Fibroblast of mammary gland (primary cell): ENCODE results near the gene RNF4.
A peak's percentile ranks its signal among the peaks of the same experiment; 100 is the strongest.

Experiments used
- DNase-seq: peaks from one replicate; pipeline ENCODE4 v3.0.0-alpha.2; 2010; ENCODE audit warnings: low read depth
- H3K4me3 ChIP-seq: 2 replicates; pipeline ENCODE4 v1.5.1; 2011; ENCODE audit warnings: low read depth, mild to moderate bottlenecking, low read length, moderate library complexity; ENCODE audit not compliant: control insufficient read depth
- TF ChIP-seq, protein P1 (sequence below): conservative IDR thresholded peaks from 2 replicates; pipeline ENCODE4 v1.5.1; 2011; ENCODE audit warnings: low read depth, low read length, inconsistent platforms; ENCODE audit not compliant: control insufficient read depth, insufficient read depth

RNF4 gene

DNA sequence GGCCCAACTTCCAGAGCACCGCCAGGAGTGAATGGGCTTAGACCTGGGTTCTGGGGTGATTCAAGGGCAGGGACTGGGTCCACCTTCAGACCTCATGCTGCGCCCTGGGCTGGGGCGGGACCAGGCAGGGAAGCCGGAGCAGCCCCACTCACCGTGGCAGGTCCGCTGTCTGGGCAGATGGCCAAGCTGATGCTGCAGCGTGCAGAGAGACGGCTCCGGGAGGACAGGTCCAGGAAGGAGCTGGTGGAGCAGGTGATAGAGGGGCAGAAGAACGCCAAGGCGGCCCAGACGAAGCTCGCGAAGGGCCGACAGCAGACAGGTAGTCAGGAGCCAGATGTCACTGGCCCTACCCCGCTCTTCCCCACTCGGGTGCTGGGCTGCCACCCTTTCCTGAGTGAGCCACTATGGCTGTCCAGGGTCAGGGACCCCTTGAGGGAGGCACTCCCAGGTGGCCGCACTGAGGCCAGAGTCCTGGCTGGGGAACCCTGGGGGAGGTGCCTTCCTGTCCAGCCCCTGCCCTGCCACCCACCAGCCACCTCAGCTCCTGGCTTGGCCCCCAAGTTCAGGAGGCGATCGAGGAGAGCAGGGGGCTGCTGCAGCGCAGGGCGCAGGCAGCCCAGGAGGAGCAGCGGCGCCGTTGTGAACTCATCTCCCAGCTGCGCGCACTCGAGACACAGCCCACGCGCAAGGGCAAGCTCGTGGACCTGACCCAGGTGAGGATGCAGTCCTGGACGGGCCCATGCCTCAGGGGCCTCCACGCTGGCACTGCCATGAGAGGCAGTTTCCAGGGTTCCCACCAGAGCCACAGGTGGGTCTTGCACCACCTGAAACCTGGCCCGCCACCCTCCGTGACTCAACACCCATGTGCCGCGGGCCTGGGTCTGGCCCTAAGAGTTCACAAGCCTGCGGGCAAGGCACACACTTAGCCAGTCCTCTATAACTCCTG is 10.1 kb upstream of the RNF4 start:
- no peak for DNase-seq
- TF ChIP-seq, protein P1, sequence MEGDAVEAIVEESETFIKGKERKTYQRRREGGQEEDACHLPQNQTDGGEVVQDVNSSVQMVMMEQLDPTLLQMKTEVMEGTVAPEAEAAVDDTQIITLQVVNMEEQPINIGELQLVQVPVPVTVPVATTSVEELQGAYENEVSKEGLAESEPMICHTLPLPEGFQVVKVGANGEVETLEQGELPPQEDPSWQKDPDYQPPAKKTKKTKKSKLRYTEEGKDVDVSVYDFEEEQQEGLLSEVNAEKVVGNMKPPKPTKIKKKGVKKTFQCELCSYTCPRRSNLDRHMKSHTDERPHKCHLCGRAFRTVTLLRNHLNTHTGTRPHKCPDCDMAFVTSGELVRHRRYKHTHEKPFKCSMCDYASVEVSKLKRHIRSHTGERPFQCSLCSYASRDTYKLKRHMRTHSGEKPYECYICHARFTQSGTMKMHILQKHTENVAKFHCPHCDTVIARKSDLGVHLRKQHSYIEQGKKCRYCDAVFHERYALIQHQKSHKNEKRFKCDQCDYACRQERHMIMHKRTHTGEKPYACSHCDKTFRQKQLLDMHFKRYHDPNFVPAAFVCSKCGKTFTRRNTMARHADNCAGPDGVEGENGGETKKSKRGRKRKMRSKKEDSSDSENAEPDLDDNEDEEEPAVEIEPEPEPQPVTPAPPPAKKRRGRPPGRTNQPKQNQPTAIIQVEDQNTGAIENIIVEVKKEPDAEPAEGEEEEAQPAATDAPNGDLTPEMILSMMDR, result no peak
- H3K4me3 ChIP-seq, result no peak overlapping the region

DNA sequence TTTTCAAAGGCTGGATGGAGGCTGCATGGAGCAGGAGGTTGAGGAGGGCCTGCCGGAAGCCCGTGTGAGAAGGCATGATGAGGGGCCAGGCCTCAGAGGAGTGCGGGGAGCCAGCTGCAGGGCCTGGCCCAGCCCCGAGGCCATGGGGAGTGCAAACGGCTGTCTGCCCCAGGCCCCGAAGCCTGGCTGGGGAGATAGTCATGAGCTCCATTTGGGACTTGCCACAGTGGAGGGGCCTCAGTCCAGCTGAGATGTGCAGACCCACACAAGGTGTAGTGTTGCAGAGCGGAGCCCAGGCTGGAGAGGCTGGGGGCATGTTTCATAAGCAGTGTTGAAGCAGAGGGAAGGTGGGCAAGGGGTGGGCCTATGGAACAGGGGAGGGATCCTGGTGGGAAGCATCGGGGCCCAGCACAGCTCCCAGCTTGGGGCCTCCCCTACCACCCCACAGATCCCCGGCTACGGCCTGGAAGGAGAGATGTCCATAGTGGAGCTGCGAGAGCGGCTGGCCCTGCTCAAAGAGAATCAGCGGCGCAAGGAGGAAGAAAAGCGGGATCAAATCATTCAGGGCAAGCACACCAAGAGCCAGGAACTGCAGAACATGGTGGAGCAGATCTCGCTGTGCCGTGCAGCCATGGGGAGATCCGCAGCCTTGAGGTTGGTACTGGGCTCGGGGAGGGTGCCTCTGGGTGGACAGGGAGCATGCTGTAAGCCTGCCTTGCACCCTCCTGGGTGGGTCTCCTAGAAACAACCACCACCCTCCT is 9.1 kb upstream of the RNF4 start:
- TF ChIP-seq, protein P1, result no peak
- DNase-seq, result no peak
- H3K4me3 ChIP-seq, result no peak overlapping the region

DNA sequence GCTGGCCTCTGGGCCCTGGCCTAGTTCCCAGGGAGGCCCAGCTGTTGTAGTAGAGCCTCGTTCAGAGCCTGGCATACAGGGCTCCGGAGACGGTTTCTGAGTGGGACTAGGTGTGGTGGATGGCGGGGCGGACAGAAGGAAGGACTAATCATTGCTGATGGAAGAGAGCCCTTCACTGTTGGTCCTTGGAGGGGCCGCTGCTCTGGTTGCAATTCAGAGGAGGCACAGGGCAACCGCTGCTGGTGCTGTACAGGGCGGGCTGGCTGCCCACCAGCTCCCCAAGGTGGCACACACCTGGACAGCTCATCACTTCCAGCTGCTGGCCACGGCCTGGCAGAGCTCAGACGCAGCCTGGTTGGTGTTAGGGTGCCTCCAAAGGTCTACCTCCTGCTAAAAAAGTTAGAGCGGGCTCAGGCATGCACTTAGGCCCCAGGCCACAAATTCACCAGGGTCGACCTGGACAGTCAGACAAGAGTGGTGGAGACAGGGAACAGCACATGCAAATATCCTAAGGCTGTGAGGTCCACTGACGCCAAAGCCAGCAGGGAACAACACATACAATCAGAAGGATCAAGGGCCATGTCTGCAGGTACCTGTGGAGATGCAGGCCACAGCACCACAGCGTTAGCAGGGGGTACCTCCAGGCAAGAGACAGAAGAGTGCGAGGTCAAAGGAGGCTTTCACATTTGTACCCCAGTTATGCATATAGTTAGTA is 7.5 kb upstream of the RNF4 start:
- TF ChIP-seq, protein P1, result no peak
- DNase-seq, result no peak
- no peak overlapping the region for H3K4me3 ChIP-seq

DNA sequence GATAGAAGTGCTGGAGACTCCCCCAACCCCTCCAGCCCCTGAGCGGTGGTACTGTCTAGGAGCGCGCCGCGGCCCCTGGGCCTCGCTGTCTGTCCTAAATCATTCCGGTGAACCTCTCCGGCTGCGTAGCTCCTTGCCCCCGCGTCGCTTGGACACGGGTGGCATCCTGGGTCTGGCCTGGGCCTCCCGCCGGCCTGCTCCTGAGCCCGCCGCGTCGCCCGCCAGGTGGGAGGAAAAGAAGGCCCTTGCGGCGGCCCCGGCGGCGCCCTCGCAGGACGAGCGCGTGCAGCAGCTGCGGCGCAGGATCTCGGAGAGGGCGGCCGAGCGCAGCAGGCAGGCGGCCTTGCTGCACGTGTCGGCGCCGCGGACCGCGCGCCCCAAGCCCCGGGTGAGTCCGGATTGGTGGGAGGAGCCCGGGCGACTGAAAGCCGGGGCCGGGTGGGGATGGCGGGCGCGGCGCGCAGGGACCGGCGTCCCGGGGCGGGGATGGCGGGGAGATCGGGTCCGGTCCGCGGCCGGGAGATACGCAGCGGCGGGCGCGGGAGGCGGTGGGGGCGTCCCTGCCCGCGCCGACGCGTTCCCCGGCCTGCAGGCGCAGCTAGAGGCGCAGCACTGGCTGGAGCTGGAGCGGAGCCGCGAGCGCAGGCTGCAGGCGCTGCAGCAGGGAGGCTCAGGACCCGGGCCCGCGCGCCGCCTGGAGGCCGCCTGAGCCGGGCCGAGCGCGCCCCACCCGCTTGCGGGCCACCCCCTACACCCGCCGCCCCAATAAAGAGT is 6.5 kb upstream of the RNF4 start:
- TF ChIP-seq, protein P1, result no peak
- peak; percentile 64 for DNase-seq
- H3K4me3 ChIP-seq, result peak overlapping the region; percentile 23

DNA sequence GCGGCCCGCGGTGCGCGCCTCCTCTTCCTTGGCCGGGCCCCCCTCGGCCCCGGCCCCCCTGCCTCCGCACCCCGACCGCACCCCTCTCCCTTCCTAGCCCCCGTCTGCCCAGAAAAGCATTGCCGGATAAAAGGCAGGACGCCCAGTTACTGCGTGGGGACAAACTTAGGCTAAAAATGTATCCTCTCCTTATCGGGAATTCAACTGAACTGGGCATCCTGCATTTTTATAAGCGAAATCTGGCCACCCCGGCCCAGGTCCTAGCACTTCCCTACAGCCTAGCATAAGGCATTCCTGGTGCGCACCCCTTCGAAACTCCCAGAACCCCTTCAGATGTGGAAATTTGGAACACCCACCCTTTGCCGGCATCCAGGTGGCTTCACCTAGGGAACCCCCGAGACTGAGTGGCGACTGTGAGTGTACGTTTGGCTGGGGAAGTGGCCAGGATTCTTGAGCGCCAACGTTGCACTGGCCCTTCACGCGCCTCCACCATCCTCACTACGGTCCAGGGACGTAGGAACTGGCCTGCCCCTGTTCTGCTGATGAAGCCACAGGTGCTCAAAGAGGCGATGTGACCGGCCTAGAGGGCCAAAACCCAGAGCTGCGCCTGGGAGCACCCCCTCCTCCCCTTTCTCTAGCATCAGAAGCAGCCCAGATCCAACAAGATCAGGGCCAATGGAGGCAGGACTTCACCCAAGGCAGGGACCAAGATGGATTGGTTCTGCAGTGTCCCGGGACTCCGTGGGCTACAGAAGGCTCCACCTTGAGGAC is 5.7 kb upstream of the RNF4 start:
- peak overlapping the region; percentile 23 for H3K4me3 ChIP-seq
- TF ChIP-seq, protein P1, result no peak
- DNase-seq, result no peak
